ENCODE results near the gene RASGRP3.
"Not testable (repeated sequence)": the region's sequence is repeated elsewhere in the genome, so short reads cannot be mapped to it uniquely, and the experiment has no call there.

RASGRP3 gene

GRCh38 chr2:33453905-33454479 is 22.5 kb upstream of the RASGRP3 start:
- DNase-seq (ENCODE audit: low read depth): no peak

- peak; percentile 25 for DNase-seq (ENCODE audit: low read depth)
These were observed 18.7 kb upstream of the RASGRP3 start for GRCh38 chr2:33457556-33458247.

GRCh38 chr2:33458248-33458819 is 18.1 kb upstream of the RASGRP3 start:
- DNase-seq (ENCODE audit: low read depth): no peak

GRCh38 chr2:33459745-33460144 is 16.7 kb upstream of the RASGRP3 start:
- no peak for DNase-seq (ENCODE audit: low read depth)

- DNase-seq (ENCODE audit: low read depth): not testable (repeated sequence)
These were observed 13.9 kb upstream of the RASGRP3 start for GRCh38 chr2:33462512-33462911.

GRCh38 chr2:33467413-33467812 is 9.0 kb upstream of the RASGRP3 start:
- DNase-seq (ENCODE audit: low read depth): no peak

GRCh38 chr2:33469238-33469637 is 7.2 kb upstream of the RASGRP3 start:
- no peak for DNase-seq (ENCODE audit: low read depth)

- peak; percentile 73 for DNase-seq (ENCODE audit: low read depth)
These were observed 972 bp upstream of the RASGRP3 start for GRCh38 chr2:33475224-33476130.

GRCh38 chr2:33476793-33477190 is 343 bp downstream of the RASGRP3 start:
- DNase-seq (ENCODE audit: low read depth): no peak

- DNase-seq (ENCODE audit: low read depth): peak; percentile 22
These were observed 1.3 kb downstream of the RASGRP3 start for GRCh38 chr2:33477473-33478468.

- DNase-seq (ENCODE audit: low read depth): no peak
These were observed 2.7 kb downstream of the RASGRP3 start for GRCh38 chr2:33478968-33479731.

- no peak for DNase-seq (ENCODE audit: low read depth)
These were observed 6.1 kb downstream of the RASGRP3 start for GRCh38 chr2:33482518-33482917.

GRCh38 chr2:33484042-33484621 is 7.7 kb downstream of the RASGRP3 start:
- no peak for DNase-seq (ENCODE audit: low read depth)

- DNase-seq (ENCODE audit: low read depth): no peak
These were observed 8.6 kb downstream of the RASGRP3 start for GRCh38 chr2:33485051-33485450.

GRCh38 chr2:33486544-33486943 is 10.1 kb downstream of the RASGRP3 start:
- DNase-seq (ENCODE audit: low read depth): no peak

- DNase-seq (ENCODE audit: low read depth): no peak
These were observed 11.8 kb downstream of the RASGRP3 start for GRCh38 chr2:33488178-33488690.

GRCh38 chr2:33488715-33489540 is 12.5 kb downstream of the RASGRP3 start:
- DNase-seq (ENCODE audit: low read depth): no peak

GRCh38 chr2:33489835-33490431 is 13.5 kb downstream of the RASGRP3 start:
- no peak for DNase-seq (ENCODE audit: low read depth)
